ENCODE results near the gene KLHL29. TPM values are rescaled to one million over a fixed set of nuclear protein-coding genes. Genes with fewer than 3 reads are reported as not detected.

The KLHL29 gene
- total and polyA plus RNA-seq, 2 experiments from 2014 or later: 1.5 to 6.5 TPM

GRCh38 chr2:23574919-23575654 lies 190.1 kb downstream of the KLHL29 start:
- H3K27me3 Mint-ChIP-seq (ENCODE audit: insufficient read depth, low read depth, poor library complexity): peaks cover 5% of the 10 kb centered on the region
- DNase-seq (ENCODE audit: low spot score) (peak; percentile 67), ATAC-seq (peak; percentile 96)
- Histone ChIP-seq H3K4me2 (peak overlapping the region; percentile 66), H3K9me2 (ENCODE audit: insufficient read depth) (no peaks in the 10 kb centered on the region), H3K36me3 (ENCODE audit: insufficient read depth) (no peaks in the 10 kb centered on the region), H4K20me1 (replicated peaks; ENCODE audit: insufficient read depth) (no peaks in the 10 kb centered on the region), H3K27ac (ENCODE audit: low read depth) (no peak overlapping the region), H3F3A (replicated peaks; ENCODE audit: low read depth) (no peaks in the 10 kb centered on the region), H3K79me2 (replicated peaks; ENCODE audit: insufficient read depth) (no peaks in the 10 kb centered on the region), H2AFZ (no peak overlapping the region), H3K27me3 (ENCODE audit: insufficient read depth) (no peaks in the 10 kb centered on the region), H3K4me1 (ENCODE audit: insufficient read depth) (peaks cover 11% of the 10 kb centered on the region), H3K4me3 (no peak overlapping the region)
- no peak for TF ChIP-seq EZH2phosphoT487 (IDR thresholded peaks at IDR 0.05; ENCODE audit: unreplicated experiment)
- TF ChIP-seq CREB1 (CRISPR knock-in tag; IDR thresholded peaks at IDR 0.05; ENCODE audit: low read depth): no peak
- TF ChIP-seq ETS1 (IDR thresholded peaks at IDR 0.05): no peak
- TF ChIP-seq POLR2AphosphoS5 (IDR thresholded peaks at IDR 0.05; ENCODE audit: low read depth): no peak
- no peak for TF ChIP-seq JUNB (IDR thresholded peaks at IDR 0.05; ENCODE audit: unreplicated experiment)
- no peak for TF ChIP-seq CTCF (conservative IDR thresholded peaks at IDR 0.05; ENCODE audit: low read depth in 2 of 2)
- no peak for TF ChIP-seq ZNF114 (CRISPR knock-in tag; IDR thresholded peaks at IDR 0.05)
- no peak for TF ChIP-seq ZNF462 (CRISPR knock-in tag; IDR thresholded peaks at IDR 0.05)
- TF ChIP-seq EZH2 (IDR thresholded peaks at IDR 0.05; ENCODE audit: low read depth, unreplicated experiment): no peak
- no peak for TF ChIP-seq STAT1 (IDR thresholded peaks at IDR 0.05; ENCODE audit: unreplicated experiment)
- no peak for TF ChIP-seq REST (IDR thresholded peaks at IDR 0.05; ENCODE audit: unreplicated experiment)
- no peak for TF ChIP-seq ZNF331 (CRISPR knock-in tag; IDR thresholded peaks at IDR 0.05; ENCODE audit: low read depth)
- no peaks in the 10 kb centered on the region for H3K36me3 Mint-ChIP-seq (ENCODE audit: low read depth)
- no peak overlapping the region for H3K27ac Mint-ChIP-seq
- peaks cover 15% of the 10 kb centered on the region for H3K4me1 Mint-ChIP-seq
- H3K9me3 Mint-ChIP-seq: no peaks in the 10 kb centered on the region
- H3K4me3 Mint-ChIP-seq: no peak overlapping the region
